HPDE6-E6E7 (cell line): ENCODE results near the gene VILL.
"Not testable (repeated sequence)": the region's sequence is repeated elsewhere in the genome, so short reads cannot be mapped to it uniquely, and the experiment has no call there.

Source experiments
- DNase-seq: peaks from one replicate; pipeline ENCODE4 v3.0.0; 2011; ENCODE audit warnings: missing footprints; ENCODE audit errors: extremely low spot score

The VILL gene

GRCh38 chr3:38036286-38036685 is 45.7 kb downstream of the VILL start:
- no peak for DNase-seq

GRCh38 chr3:38036906-38037305 is 46.3 kb downstream of the VILL start:
- no peak for DNase-seq

DNA sequence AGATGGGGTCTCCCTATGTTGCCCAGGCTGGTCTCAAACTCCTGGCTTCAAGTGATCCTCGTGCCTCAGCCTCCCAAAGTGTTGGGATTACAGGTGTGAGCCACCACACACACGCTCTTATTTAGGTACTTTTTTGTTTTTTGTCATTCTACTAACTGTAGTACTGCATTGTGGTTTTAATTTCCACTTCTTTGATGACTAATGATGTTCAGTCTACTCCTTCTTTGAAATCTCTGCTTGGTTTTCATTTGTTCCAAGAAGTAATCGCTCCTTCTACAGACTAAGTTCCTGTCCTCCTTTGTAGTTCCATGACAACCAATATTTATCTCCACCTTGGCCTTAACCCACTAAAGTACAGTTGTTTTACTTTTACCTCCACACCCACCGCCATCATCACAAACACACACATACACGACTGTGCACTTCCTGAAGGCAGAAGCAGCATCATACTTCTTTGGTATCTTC is 47.9 kb downstream of the VILL start:
- DNase-seq: no peak

DNA sequence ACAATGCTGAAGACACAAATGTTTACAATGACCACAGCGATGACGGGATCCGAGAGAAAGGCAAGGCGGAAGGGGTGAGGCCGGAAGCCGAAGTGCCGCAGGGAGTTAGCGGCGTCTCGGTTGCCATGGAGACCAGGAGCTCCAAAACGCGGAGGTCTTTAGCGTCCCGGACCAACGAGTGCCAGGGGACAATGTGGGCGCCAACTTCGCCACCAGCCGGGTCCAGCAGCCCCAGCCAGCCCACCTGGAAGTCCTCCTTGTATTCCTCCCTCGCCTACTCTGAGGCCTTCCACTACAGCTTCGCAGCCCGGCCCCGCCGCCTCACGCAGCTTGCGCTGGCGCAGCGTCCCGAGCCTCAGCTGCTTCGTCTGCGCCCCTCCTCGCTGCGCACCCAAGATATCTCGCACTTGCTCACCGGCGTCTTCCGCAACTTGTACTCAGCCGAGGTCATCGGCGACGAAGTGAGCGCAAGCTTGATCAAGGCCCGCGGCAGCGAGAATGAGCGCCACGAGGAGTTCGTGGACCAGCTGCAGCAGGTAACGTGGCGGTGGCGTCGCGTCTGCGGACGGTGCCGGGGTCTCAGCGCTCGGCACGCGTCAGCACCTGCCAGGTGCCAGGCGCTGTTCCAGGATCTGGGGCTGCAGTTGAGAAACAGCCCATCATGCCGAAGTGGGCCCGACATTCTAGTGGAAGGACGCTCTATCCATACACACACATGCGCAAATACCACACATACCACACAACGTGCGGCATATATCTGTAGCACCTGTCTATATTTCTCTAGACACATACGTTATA is 48.7 kb downstream of the VILL start, which contains the start of gene DLEC1:
Gene DLEC1 (plus strand): TSS at position 108 of the 798 bp plus-strand sequence. CDS start 18 bp downstream, at position 126.
- DNase-seq: no peak

GRCh38 chr3:38039899-38040261 is 49.3 kb downstream of the VILL start:
- DNase-seq: no peak

- no peak for DNase-seq
Measured at GRCh38 chr3:38040401-38040800, 49.8 kb downstream of the VILL start.

GRCh38 chr3:38043486-38043885 is 52.9 kb downstream of the VILL start:
- no peak for DNase-seq

DNA sequence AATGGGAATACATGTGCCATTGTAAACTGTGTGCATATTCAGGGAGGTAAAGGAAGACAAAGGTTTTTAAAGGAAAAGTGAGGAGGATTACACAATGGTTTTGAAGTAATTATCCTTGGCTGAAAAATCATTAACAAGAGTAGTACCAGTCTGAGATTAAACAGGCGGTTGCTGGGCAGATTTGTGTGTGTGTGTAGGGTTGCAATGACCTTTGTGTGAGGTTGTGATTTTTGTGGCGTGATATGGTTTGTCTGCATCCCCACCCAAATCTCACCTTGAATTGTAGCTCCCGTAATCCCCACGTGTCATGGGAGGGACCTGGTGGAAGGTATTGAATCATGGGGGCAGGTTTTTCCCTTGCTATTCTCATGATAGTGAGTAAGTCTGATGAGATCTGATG is 55.4 kb downstream of the VILL start:
- DNase-seq: no peak

DNA sequence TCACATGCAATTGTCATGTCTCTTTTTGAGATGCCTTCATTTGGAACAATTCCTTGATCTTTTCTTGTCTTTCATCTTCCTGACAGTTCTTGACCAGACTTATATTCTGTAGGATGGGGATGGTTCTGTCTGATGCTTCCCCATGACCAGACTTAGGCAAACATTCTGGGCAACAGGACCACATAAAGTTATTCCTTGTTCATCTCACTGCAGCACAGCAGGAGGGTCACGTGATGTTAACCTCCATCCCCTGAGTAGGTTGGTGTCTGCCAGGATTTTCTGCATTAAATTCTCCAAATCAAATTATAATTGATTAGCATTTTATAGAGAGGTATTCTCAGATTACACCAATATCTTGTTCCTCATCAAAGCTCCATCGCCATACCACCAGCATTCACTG is 56.2 kb downstream of the VILL start:
- no peak for DNase-seq

GRCh38 chr3:38047896-38048295 is 57.3 kb downstream of the VILL start:
- DNase-seq: no peak

DNA sequence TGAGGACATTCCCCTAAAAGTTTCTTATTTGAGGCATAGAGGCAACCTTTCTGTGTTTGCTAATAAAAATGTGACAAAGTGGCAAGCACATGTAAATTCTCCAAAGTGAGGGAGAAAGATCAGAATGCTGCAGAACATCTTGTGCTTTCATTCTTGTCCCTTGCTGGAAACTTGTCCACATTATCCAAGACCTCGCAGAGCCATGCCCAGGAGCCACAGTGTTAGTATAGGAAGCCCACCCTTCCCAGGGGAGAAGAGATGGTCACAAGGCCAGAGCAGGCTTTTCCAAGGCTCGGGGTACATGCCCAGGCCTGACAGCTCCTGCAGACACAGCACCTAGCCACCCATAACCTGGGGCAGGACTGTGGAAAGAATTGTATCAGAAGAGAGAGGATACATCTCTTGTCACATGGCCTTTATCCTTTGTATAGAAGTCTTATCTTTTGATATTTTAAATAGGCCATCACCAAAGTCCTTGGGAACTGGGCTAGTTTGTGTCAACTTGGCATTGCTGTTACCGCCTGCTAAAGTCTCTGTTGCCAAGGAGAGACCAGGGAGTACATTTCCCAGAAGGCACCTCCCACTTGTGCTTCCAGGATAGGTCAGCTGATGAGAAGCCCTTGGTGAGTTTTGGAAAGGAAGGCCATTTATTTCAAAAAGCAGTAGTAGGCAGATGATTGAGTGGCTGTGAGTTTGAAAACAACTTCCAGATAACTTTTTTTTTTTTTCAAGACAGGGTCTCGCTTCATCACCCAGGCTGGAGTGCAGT is 59.0 kb downstream of the VILL start:
- no peak for DNase-seq

DNA sequence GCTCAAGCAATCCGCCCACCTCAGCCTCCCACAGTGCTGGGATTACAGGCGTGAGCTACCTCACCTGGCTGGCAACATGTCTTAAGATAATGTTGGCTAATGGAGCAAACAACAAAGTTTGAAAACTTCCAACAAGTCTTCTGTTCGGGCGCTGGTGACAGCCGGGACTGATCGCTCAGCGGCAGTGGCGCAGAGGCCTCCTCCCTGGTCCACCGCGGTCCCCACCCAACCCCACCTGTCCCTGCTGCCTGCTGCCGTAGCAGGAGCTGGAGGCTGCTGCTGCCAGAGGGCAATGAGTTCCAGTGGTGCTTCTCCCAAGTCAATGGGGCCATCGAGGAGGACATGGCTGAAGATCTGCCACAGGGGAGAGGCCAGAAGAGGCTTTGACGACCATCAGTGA is 60.5 kb downstream of the VILL start:
- no peak for DNase-seq

DNA sequence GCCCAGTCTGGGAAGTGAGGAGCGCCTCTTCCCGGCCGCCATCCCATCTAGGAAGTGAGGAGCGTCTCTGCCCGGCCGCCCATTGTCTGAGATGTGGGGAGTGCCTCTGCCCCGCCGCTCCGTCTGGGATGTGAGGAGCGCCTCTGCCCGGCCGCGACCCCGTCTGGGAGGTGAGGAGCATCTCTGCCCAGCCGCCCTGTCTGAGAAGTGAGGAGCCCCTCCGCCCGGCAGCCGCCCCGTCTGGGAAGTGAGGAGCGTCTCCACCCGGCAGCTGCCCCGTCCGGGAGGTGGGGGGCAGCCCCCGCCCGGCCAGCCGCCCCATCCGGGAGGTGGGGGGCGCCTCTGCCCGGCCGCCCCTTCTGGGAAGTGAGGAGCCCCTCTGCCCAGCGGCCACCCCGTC is 62.7 kb downstream of the VILL start:
- DNase-seq: not testable (repeated sequence)

GRCh38 chr3:38053813-38054498 is 63.4 kb downstream of the VILL start:
- DNase-seq: not testable (repeated sequence)

DNA sequence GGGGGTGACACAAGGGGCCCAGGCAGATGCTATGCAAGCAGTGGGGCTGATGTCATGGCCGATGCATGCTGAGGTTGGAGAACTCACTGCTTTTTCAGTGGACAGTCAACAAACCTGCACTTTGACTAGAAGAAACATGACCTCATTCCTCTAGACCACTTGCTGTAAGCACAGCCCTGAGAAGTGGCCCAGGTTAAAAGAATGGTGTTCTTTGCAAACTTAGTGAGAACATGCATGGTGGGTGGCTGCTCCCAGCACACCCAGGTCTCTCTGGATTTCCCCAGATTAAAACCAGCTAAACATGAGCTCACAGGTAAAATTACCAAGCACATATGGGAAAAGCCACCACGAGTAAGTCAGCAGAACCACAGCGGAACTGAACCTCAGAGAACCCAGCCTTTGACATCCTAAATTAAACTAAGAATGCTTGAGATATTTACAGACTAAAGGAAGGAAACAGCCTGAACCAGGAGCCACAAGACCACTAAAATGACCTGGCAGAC is 64.0 kb downstream of the VILL start:
- no peak for DNase-seq
